LNCAP (cell line): ENCODE data around the gene NEUROG1.

Experiments
- CTCF ChIP-seq: fragments of 450-650 bp; IDR thresholded peaks from 2 replicates; pipeline ENCODE4 v1.5.1; 2017; ENCODE audit warnings: mild to moderate bottlenecking

NEUROG1 gene

DNA sequence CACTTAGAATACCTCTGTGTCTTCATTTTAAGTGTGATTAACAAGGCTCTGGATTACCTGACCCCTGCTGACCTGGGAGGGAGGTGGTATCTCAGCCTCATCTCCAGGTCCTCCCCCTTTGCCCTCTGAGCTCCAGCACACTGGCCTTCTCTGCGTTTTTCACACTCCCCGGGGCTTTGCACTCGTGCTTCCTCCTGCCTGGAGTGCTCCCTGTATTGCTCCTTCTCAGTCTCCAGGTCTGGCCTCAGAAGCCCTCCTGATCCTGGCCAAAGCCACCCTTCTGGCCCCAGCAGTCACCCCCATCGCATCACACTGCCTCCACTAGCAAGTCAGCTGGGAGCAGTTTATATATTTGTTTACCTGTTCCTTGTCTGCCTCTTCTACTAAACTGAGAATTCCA lies 13.6 kb upstream of the NEUROG1 start:
- TF ChIP-seq CTCF = no peak; the same call in 1 of the 2 replicates

- no peak for TF ChIP-seq CTCF
Observed at GRCh38 chr5:135547590-135548254, 12.0 kb upstream of the NEUROG1 start.

- TF ChIP-seq CTCF = no peak
Observed at GRCh38 chr5:135546912-135547311, 11.1 kb upstream of the NEUROG1 start.

DNA sequence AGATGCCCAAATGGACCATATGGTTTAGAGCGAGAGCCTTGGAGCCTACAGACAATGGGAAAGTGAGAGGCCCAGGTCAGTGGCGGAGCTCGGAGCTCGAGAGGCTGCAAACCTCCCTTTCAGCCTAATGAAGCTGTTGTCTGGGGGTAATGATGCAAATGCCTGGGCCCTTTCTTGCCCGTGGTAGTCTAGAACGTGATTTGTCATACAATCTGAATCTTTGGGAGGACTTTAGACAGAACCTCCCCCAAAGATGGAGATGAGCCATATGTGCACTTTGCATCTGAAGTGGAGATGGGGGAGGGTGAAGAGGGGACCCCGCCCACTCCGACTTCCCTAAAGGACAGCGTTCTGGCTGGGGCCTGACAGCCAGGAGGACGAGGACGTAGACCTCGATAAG lies 10.3 kb upstream of the NEUROG1 start:
- TF ChIP-seq CTCF = no peak

DNA sequence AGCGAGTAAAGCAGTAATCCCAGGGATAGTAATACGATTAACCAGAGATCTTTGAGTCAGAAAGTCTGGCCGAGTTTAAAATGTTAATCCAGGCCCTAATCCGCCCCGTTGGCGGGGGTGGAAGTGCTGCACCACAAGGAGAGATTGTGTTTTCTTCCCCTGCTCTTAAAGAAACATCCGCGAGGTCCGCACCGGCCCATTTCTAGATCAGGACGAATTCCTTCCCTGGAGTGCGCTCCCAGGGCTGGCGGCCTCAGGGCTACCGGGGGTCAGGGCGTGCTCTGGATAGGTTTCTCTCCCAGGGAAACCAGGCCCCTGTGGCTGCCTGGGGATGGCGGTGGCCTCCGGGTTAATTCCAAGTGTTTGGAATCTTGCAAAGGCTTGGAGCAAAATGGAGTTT lies 9.3 kb upstream of the NEUROG1 start:
- no peak for TF ChIP-seq CTCF

DNA sequence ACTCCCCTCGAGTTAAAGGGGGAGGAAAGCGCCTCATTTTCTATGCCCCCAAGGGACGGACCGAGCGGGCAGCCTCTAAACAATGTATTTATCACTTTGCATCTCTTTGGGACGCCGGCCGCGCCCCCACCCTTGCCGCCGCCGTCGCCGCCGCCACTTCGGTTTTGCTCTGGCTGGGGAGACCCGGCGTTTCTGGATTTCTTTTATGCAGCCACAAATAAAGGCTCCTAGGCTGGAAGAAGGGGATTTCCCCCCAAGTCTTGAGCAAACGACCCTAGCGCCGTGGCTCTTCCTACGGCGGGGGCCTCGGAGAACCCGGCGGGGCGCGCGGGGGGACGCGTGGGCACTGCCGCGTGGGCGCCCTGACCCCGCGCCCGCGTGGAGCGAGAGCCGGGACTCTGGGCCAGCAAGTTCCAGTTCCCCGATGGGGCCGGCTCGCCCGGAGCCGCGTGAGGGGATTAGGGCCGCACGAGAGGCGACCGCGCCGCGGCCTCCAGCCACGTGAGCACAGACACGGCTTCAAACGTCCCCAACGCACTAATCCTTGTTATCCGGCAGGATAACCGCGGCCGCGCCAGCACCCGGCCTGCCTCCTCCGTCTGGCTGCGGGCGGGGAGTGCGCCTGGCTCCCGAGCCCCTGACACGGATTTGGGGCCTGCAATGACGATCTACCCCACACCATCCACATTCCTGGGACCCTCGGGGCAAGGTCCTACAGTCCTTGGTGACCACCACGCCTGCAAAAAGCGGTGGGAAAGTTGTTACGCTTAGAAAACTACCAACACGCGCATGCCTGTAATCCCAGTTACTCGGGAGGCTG lies 7.9 kb upstream of the NEUROG1 start:
- no peak for TF ChIP-seq CTCF

DNA sequence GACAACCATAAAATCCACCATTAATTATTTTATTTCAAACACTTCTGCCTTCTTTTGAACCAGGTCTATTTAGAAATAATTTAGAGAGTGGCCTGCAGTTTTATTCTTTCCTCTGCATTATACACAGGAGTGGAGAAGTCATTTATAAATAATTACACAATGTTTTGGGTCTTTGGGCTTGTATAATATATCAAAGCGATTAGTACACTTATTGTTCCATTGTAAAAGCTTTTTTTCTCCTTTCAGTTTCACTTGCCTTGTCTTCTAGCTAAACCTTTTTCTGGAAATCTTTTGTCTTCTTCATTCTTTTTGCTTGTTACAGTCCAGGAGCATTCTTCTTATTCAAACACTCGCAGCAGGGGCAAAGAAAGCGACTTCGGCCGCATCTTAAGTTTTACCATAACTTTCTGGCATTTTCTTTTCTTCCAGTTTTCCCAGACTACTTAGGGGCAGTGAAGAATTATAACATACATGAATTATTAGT lies 7.3 kb upstream of the NEUROG1 start:
- no peak for TF ChIP-seq CTCF
